Activated CD8-positive, alpha-beta T cell treated with anti-CD3 and anti-CD28 coated beads for 36 hours (primary cell): ENCODE measurements around the gene ARHGEF16. TPM values are rescaled to one million over a fixed set of nuclear protein-coding genes. Genes with fewer than 3 reads are reported as not detected.

Experiments used
- ATAC-seq: fragments of 200-7000 bp; cut with Tn5 transposase; one replicate; pipeline ENCODE4 v1.10.0; 2021; ENCODE audit warnings: mild to moderate bottlenecking, moderate library complexity
- CTCF ChIA-PET: fragments of 350-600 bp; sonication (Branson Sonifier 250); formaldehyde crosslinking; loops from one replicate; lab custom pipeline; 2021; ENCODE audit warnings: antibody characterized with exemption; lab: Charles Lee
- POLR2A ChIA-PET: fragments of 350-600 bp; sonication (Branson Sonifier 250); formaldehyde crosslinking; loops from one replicate; lab custom pipeline; 2021; ENCODE audit warnings: antibody characterized with exemption; lab: Charles Lee
- DNase-seq: peaks from one replicate; pipeline ENCODE4 v3.0.0-alpha.2; 2020
- H3K27ac Mint-ChIP-seq: one replicate; pipeline ENCODE4 v1.8.0; 2021; ENCODE audit warnings: mild to moderate bottlenecking, mixed read lengths
- H3K27me3 Mint-ChIP-seq: one replicate; pipeline ENCODE4 v1.8.0; 2021; ENCODE audit warnings: mixed read lengths
- H3K36me3 Mint-ChIP-seq: one replicate; pipeline ENCODE4 v1.8.0; 2021; ENCODE audit warnings: low read depth, mixed read lengths
- H3K4me1 Mint-ChIP-seq: one replicate; pipeline ENCODE4 v1.8.0; 2021; ENCODE audit warnings: low read depth, mixed read lengths
- H3K4me3 Mint-ChIP-seq: one replicate; pipeline ENCODE4 v1.8.0; 2021; ENCODE audit warnings: mild to moderate bottlenecking, moderate library complexity, mixed read lengths
- H3K9me3 Mint-ChIP-seq: one replicate; pipeline ENCODE4 v1.8.0; 2021; ENCODE audit warnings: mixed read lengths
- intact Hi-C: fragments of 100-400 bp; cut with micrococcal nuclease; formaldehyde crosslinking; loops from one replicate; pipeline ENCODE4 v1.10.0; 2022
- total RNA-seq, 2 experiments: library from RNA; stranded (reverse); gene quantifications; one replicate each; pipeline ENCODE4 v1.2.3, GENCODE V29; 2021
- TF ChIP-seq, protein P1 (sequence below): fragments of 200-600 bp; IDR thresholded peaks from one replicate; pipeline ENCODE4 v1.8.0; 2022; ENCODE audit warnings: antibody characterized with exemption, mild to moderate bottlenecking

ARHGEF16 gene
- total RNA-seq, 2 experiments from 2014 or later = not detected

DNA sequence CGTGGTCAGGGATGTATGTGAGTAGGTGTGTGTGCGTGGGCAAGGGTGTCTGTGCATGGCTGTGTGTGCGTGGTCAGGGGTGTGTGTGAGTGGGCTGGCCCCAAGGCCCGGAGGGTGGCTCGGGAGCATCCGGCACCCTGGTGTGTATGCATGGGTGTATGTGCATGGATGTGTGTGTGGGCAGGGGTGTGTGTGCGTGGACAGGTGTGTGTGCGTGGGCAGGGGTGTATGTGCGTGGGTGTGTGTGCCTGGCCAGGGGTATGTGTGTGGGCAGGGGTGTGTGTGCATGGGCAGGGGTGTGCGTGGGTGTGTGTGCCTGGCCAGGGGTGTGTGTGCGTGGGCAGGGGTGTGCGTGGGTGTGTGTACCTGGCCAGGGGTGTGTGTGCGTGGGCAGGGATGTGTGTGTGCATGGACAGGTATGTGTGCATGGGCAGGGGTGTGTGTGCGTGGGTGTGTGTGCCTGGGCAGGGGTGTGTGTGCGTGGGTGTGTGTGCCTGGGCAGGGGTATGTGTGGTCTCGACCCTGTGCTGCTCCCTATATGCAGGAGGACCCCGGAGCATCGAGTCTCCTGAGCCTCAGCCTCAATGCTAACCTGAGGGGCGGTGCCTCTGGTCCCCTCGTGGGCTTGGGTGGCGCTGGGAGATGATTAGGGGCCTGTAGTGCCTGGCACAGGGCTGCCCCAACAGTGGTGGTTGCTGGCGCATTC, 16.3 kb downstream of the ARHGEF16 start:
- intact Hi-C loops = no loop called here
- Mint-ChIP-seq H3K4me3 (no peak overlapping the region), H3K27me3 (no peaks in the 10 kb centered on the region), H3K27ac (no peak overlapping the region), H3K4me1 (peaks cover 3% of the 10 kb centered on the region), H3K9me3 (no peaks in the 10 kb centered on the region), H3K36me3 (no peaks in the 10 kb centered on the region)
- no peak for DNase-seq
- ChIA-PET CTCF (no interaction called here), POLR2A (no interaction called here)
- TF ChIP-seq, protein P1, sequence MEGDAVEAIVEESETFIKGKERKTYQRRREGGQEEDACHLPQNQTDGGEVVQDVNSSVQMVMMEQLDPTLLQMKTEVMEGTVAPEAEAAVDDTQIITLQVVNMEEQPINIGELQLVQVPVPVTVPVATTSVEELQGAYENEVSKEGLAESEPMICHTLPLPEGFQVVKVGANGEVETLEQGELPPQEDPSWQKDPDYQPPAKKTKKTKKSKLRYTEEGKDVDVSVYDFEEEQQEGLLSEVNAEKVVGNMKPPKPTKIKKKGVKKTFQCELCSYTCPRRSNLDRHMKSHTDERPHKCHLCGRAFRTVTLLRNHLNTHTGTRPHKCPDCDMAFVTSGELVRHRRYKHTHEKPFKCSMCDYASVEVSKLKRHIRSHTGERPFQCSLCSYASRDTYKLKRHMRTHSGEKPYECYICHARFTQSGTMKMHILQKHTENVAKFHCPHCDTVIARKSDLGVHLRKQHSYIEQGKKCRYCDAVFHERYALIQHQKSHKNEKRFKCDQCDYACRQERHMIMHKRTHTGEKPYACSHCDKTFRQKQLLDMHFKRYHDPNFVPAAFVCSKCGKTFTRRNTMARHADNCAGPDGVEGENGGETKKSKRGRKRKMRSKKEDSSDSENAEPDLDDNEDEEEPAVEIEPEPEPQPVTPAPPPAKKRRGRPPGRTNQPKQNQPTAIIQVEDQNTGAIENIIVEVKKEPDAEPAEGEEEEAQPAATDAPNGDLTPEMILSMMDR = no peak
- no peak for ATAC-seq

DNA sequence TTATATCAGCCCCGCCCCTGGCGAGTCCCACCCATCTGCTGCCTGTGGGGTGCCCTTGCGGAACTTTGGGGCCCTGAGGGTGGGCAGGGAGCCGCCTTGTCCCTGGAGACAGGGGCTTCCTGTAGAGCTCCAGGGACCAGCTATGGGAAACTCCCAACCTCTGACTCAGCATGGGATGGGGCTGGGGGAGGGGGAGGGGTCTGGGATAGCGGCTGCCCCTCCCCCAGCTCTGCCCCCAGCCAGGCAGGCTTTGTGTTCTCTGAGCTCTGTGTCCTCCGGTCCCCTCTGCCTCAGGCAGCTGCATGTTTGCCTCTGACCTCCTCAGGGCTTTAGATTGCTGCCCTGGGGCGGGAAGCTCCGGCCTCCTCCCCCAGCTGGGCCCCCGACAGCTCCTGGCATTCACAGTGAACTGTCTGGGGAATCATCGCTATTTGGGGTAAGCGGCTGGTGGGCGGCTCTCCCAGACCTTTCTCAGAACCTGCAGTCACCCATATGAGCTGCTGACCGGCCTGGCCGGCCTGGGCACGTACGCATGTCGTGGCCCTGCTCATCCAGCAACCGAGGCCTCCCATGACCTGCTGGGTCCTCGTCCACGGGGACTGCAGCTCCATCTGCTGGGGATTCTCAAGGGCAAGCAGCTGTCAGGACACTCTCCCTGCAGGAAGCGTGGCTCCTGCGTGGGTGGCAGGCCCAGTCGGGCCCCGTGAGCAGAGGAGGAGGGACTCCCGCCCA, 17.1 kb downstream of the ARHGEF16 start:
- ATAC-seq (no peak), DNase-seq (no peak)
- intact Hi-C loops = no loop called here
- H3K27ac Mint-ChIP-seq = no peak overlapping the region
- no peaks in the 10 kb centered on the region for H3K36me3 Mint-ChIP-seq
- TF ChIP-seq, protein P1 = no peak
- ChIA-PET POLR2A (no interaction called here), CTCF (interaction anchor here (0.7 kb wide), 1 partner anchor 19 kb away, joined by 3 read pairs; no protein-coding TSS in a partner anchor)
- no peak overlapping the region for H3K4me3 Mint-ChIP-seq
- no peaks in the 10 kb centered on the region for H3K9me3 Mint-ChIP-seq
- no peaks in the 10 kb centered on the region for H3K27me3 Mint-ChIP-seq
- H3K4me1 Mint-ChIP-seq = peaks cover 3% of the 10 kb centered on the region

DNA sequence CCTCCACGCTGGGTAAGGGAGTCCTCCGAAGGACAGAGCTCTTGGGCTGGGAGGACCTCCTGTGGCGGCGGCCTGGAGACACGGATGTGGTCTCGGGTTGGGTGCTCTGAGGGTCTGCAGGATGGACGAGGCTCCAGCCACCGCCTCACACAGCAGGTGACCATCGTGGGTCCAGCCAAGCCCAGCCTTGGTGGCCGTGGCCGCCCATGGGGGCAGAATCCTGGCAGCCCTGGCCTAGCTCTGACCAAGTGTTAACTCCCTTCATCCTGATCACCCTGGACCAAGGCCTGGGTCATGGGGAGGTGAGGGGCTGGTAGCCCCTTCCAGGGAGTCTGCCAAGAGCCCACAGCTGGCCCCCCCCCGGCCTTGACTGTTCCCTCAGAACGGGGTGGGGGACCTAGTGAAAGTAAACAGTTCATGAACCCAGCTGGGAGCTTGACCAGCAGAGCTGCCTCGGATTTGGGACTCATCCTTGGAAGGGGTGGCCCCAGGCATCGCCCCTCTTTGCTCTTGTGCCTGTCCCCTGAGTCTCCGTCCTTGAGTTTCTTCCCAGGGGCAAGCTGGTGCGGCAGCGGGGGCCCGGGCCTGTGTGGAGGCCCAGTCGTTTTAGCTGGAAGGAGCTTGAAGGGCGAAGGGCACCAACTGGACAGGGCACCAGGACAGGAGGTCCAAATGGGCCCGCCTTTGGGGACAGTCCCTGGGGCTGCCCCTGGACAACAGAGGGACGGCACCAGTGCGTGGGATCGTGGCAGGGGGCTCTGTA, 17.8 kb downstream of the ARHGEF16 start:
- Mint-ChIP-seq H3K4me3 (no peak overlapping the region), H3K4me1 (peaks cover 3% of the 10 kb centered on the region), H3K9me3 (no peaks in the 10 kb centered on the region), H3K27me3 (no peaks in the 10 kb centered on the region), H3K27ac (no peak overlapping the region), H3K36me3 (no peaks in the 10 kb centered on the region)
- ChIA-PET POLR2A (no interaction called here), CTCF (interaction anchor here (0.7 kb wide), 1 partner anchor 18 kb away, joined by 3 read pairs; no protein-coding TSS in a partner anchor)
- TF ChIP-seq, protein P1 = no peak
- intact Hi-C loops = no loop called here
- no peak for DNase-seq
- no peak for ATAC-seq

DNA sequence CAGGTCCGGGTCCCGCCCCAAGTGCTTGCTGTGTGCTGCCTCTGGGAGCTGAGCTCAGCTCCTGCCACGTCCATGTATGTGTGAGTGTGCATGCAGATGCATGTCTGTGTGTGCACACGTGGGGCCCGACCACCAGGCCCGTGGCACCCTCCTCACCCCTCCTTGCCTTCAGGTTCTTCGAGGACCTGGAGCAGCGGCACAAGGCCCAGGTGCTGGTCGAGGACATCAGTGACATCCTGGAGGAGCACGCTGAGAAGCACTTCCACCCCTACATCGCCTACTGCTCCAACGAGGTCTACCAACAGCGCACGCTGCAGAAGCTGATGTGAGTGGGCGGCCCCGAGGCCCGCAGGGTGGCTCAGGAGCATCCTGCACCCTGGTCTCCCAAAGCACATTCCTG, 18.4 kb downstream of the ARHGEF16 start:
- peaks cover 3% of the 10 kb centered on the region for H3K4me1 Mint-ChIP-seq
- DNase-seq (no peak), ATAC-seq (no peak)
- H3K27ac Mint-ChIP-seq = no peak overlapping the region
- no peaks in the 10 kb centered on the region for H3K27me3 Mint-ChIP-seq
- no peaks in the 10 kb centered on the region for H3K9me3 Mint-ChIP-seq
- ChIA-PET POLR2A (no interaction called here), CTCF (no interaction called here)
- intact Hi-C loops = no loop called here
- H3K36me3 Mint-ChIP-seq = no peaks in the 10 kb centered on the region
- no peak overlapping the region for H3K4me3 Mint-ChIP-seq
- TF ChIP-seq, protein P1 = no peak
